PFSK-1 (cell line): ENCODE results near the gene CHGA.

ENCODE experiments used
- FOXP2 ChIP-seq: optimal IDR thresholded peaks from 2 replicates; pipeline ENCODE3; 2011; ENCODE audit warnings: borderline replicate concordance, control low read depth, inconsistent platforms; ENCODE audit not compliant: insufficient read depth; ENCODE audit errors: extremely low read length, extremely low read depth
- POLR2AphosphoS5 ChIP-seq: IDR thresholded peaks from 2 replicates; pipeline ENCODE4 v1.6.1; 2012; ENCODE audit warnings: low read depth, mild to moderate bottlenecking, control low read depth, low read length, moderate library complexity
- SIN3A ChIP-seq: IDR thresholded peaks from 2 replicates; pipeline ENCODE4 v1.6.1; 2012; ENCODE audit warnings: mild to moderate bottlenecking, low read length, moderate library complexity, borderline replicate concordance; ENCODE audit not compliant: insufficient read depth
- TAF1 ChIP-seq: IDR thresholded peaks from 2 replicates; pipeline ENCODE4 v1.6.1; 2012; ENCODE audit warnings: low read length, control low read depth, borderline replicate concordance; ENCODE audit not compliant: insufficient read depth

CHGA gene

DNA sequence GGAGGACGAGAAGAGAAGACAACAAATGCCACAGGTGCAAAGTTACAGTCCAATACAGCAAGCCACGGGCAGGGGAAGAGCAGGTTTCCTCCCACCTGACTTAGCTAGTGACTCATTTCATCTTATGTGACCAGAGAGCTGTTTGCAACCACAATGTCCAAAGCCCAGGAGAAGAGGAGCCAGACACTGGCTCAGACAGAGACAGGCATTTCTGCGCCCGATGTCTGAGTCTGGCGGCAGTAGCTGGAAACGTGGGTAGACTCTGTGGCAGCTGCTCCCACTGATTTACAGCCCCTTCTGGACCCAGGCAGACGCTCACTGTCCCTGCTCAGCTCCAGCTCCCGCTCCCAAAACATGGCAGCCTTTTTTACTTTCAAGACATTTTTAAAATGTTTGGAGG lies 60.0 kb downstream of the CHGA start:
- TF ChIP-seq FOXP2 (no peak), TAF1 (no peak), SIN3A (no peak), POLR2AphosphoS5 (no peak)

GRCh38 chr14:92984082-92984788 lies 61.3 kb downstream of the CHGA start:
- no peak for TF ChIP-seq SIN3A
- TF ChIP-seq FOXP2: no peak
